Upper lobe of left lung (tissue), 6 donors: ENCODE results near the gene HS6ST2. TPM values are rescaled to one million over a fixed set of nuclear protein-coding genes. Genes with fewer than 3 reads are reported as not detected.
"Not testable (repeated sequence)": the region's sequence is repeated elsewhere in the genome, so short reads cannot be mapped to it uniquely, and the experiment has no call there.

Experiments used
- ATAC-seq, 2 donors: fragments of 200-7000 bp; cut with Tn5 transposase; one replicate each; pipeline ENCODE4 v1.9.1; 2022; ENCODE audit warnings: mild to moderate bottlenecking in 2 of 2, moderate library complexity in 2 of 2; ENCODE audit not compliant: low FRiP score in 2 of 2
- DNase-seq, 2 donors: peaks; one replicate each; pipeline ENCODE4 v3.0.0-alpha.2; 2019 to 2020
- H3K27ac ChIP-seq, 4 donors: fragments of 200-600 bp; sonication (generic); one replicate each; pipeline ENCODE4 v1.5.1; 2016 to 2019
- H3K27me3 ChIP-seq, 4 donors: fragments of 200-600 bp; sonication (generic); one replicate each; pipeline ENCODE4 v1.5.1; 2017 to 2019
- H3K36me3 ChIP-seq, 4 donors: fragments of 200-600 bp; sonication (generic); one replicate each; pipeline ENCODE4 v1.5.1; 2016 to 2019
- H3K4me1 ChIP-seq, 4 donors: fragments of 200-600 bp; sonication (generic); one replicate each; pipeline ENCODE4 v1.5.1; 2018 to 2019
- H3K4me3 ChIP-seq, 4 donors: fragments of 200-600 bp; sonication (generic); one replicate each; pipeline ENCODE4 v1.5.1; 2017 to 2019; ENCODE audit warnings: mild to moderate bottlenecking in 2 of 4, moderate library complexity in 1 of 4
- H3K9me3 ChIP-seq, 4 donors: fragments of 200-600 bp; sonication (generic); one replicate each; pipeline ENCODE4 v1.5.1; 2018 to 2019
- CTCF ChIP-seq, 6 experiments: fragments of 450-650 bp in 4 of 6; fragments of 200-600 bp in 2 of 6; sonication (generic) in 2 of 6; IDR thresholded peaks; one replicate each; pipeline ENCODE4 v1.5.1; 2016 to 2019; ENCODE audit warnings: antibody characterized with exemption in 6 of 6
- EP300 ChIP-seq, 4 donors: sonication (generic); formaldehyde crosslinking; IDR thresholded peaks; one replicate each; pipeline ENCODE4 v1.5.1; 2017; ENCODE audit warnings: antibody characterized with exemption in 4 of 4, control low read depth in 2 of 4
- POLR2A ChIP-seq, 4 donors: fragments of 450-650 bp; IDR thresholded peaks; one replicate each; pipeline ENCODE4 v1.5.1; 2016 to 2017; ENCODE audit warnings: antibody characterized with exemption in 4 of 4, mild to moderate bottlenecking in 2 of 4
- POLR2AphosphoS5 ChIP-seq, 2 donors: sonication (generic); formaldehyde crosslinking; IDR thresholded peaks; one replicate each; pipeline ENCODE4 v1.5.1; 2017; ENCODE audit warnings: antibody characterized with exemption in 2 of 2
- WGBS, 2 donors: methylation state at CpG; one replicate each; pipeline ENCODE4 v1.1.5; 2017 to 2018; 5-methylcytosine and 5-hydroxymethylcytosine counted together
- total RNA-seq, 6 donors: library from RNA; depleted of rRNA in 4 of 6; stranded (reverse); fragments of >200 nt in 4 of 6; gene quantifications; one replicate each; pipeline versions ENCODE4 v1.1.0 to v1.2.1, GENCODE V29; 2016 to 2021
- donor health status: DM: no; HTN: no; CAD: no; lungs with moderate emphysema.
- donor health status: DM: no; HTN: yes; CAD: no; lungs with severe emphysema.

HS6ST2 gene
- total RNA-seq, 6 donors from 2014 or later = 0.30 to 2.5 (median 1.2) TPM

- WGBS, 2 donors = 67 to 81% methylated on average over 1 to 2 of the region's 2 CpGs
- Histone ChIP-seq H3K4me3 (no peak overlapping the region), H3K27ac (no peak overlapping the region), H3K36me3 (no peaks in the 10 kb centered on the region), H3K4me1 (no peaks in the 10 kb centered on the region), H3K9me3 (no peaks in the 10 kb centered on the region), H3K27me3 (no peaks in the 10 kb centered on the region)
- ATAC-seq (no peak), DNase-seq (no peak)
- TF ChIP-seq EP300 (IDR thresholded peaks at IDR 0.05) (no peak), POLR2AphosphoS5 (IDR thresholded peaks at IDR 0.05) (no peak), CTCF (IDR thresholded peaks at IDR 0.05) (no peak), POLR2A (IDR thresholded peaks at IDR 0.05) (no peak)
Observed at GRCh38 chrX:132990835-132991234, 32.4 kb upstream of the HS6ST2 start.

- ATAC-seq (no peak), DNase-seq (no peak)
- Histone ChIP-seq H3K4me1 (no peaks in the 10 kb centered on the region), H3K9me3 (no peaks in the 10 kb centered on the region), H3K4me3 (no peak overlapping the region), H3K36me3 (no peaks in the 10 kb centered on the region), H3K27me3 (no peaks in the 10 kb centered on the region), H3K27ac (no peak overlapping the region)
- no peak for TF ChIP-seq EP300 (IDR thresholded peaks at IDR 0.05)
- no peak for TF ChIP-seq POLR2AphosphoS5 (IDR thresholded peaks at IDR 0.05)
- no peak for TF ChIP-seq CTCF (IDR thresholded peaks at IDR 0.05)
- TF ChIP-seq POLR2A (IDR thresholded peaks at IDR 0.05) = no peak
Observed at GRCh38 chrX:132986556-132986955, 28.1 kb upstream of the HS6ST2 start.

GRCh38 chrX:132984058-132984650 is 25.7 kb upstream of the HS6ST2 start:
- no peaks in the 10 kb centered on the region for H3K27me3 ChIP-seq
- H3K27ac ChIP-seq = no peak overlapping the region
- no peaks in the 10 kb centered on the region for H3K4me1 ChIP-seq
- ATAC-seq = no peak
- no peaks in the 10 kb centered on the region for H3K36me3 ChIP-seq
- 73 to 82% methylated on average over 7 of the region's 7 CpGs for WGBS, 2 donors
- H3K9me3 ChIP-seq = no peaks in the 10 kb centered on the region
- no peak for TF ChIP-seq EP300 (IDR thresholded peaks at IDR 0.05)
- no peak for TF ChIP-seq CTCF (IDR thresholded peaks at IDR 0.05)
- no peak for TF ChIP-seq POLR2AphosphoS5 (IDR thresholded peaks at IDR 0.05)
- TF ChIP-seq POLR2A (IDR thresholded peaks at IDR 0.05) = no peak
- no peak overlapping the region for H3K4me3 ChIP-seq
- DNase-seq = no peak

GRCh38 chrX:132983496-132983895 is 25.1 kb upstream of the HS6ST2 start:
- 25 to 62% methylated on average over 2 of the region's 2 CpGs for WGBS, 2 donors
- TF ChIP-seq POLR2A (IDR thresholded peaks at IDR 0.05) (no peak), CTCF (IDR thresholded peaks at IDR 0.05) (no peak), EP300 (IDR thresholded peaks at IDR 0.05) (no peak), POLR2AphosphoS5 (IDR thresholded peaks at IDR 0.05) (no peak)
- H3K27me3 ChIP-seq = no peaks in the 10 kb centered on the region

GRCh38 chrX:132980035-132980434 is 21.6 kb upstream of the HS6ST2 start:
- DNase-seq = not testable (repeated sequence)

More at GRCh38 chrX:132983496-132983895, 25.1 kb upstream of the HS6ST2 start:
- no peaks in the 10 kb centered on the region for H3K4me1 ChIP-seq
- no peak for ATAC-seq
- H3K9me3 ChIP-seq = no peaks in the 10 kb centered on the region
- DNase-seq = no peak
- H3K27ac ChIP-seq = no peak overlapping the region
- no peak overlapping the region for H3K4me3 ChIP-seq
- H3K36me3 ChIP-seq = no peaks in the 10 kb centered on the region

More at GRCh38 chrX:132980035-132980434, 21.6 kb upstream of the HS6ST2 start:
- ATAC-seq, H3K9me3 ChIP-seq, H3K36me3 ChIP-seq, H3K27ac ChIP-seq, H3K27me3 ChIP-seq, H3K4me1 ChIP-seq, H3K4me3 ChIP-seq: not testable (repeated sequence)
- 86 to 97% methylated on average over 2 of the region's 2 CpGs for WGBS, 2 donors
